ENCODE measurements around the gene TXLNA.

TXLNA gene

GRCh38 chr1:32208891-32209328 lies 29.4 kb downstream of the TXLNA start, which contains the start of gene DCDC2B:
TSS of gene DCDC2B (plus strand) at chr1:32209089. CDS start at chr1:32209094, 5 bp downstream.
- Histone ChIP-seq H3K36me3 (ENCODE audit: control insufficient read depth, low read length) (peaks cover 13% of the 10 kb centered on the region), H3K79me2 (ENCODE audit: control insufficient read depth, low read length) (peaks cover 10% of the 10 kb centered on the region), H3K9me2 (replicated peaks; ENCODE audit: control insufficient read depth, low read length) (no peaks in the 10 kb centered on the region), H3K9me3 (ENCODE audit: control insufficient read depth, insufficient read depth, low read length) (no peaks in the 10 kb centered on the region), H3K27ac (ENCODE audit: low read depth, low read length) (no peak within 1 kb of the TSS), H3K4me2 (ENCODE audit: low read length) (0 out of 2 replicates have a peak within 1 kb of the TSS, but pooled peaks have one; percentile 14), H3K4me1 (ENCODE audit: control insufficient read depth, low read length) (peaks cover 19% of the 10 kb centered on the region), H3K27me3 (ENCODE audit: control insufficient read depth, low read length) (no peaks in the 10 kb centered on the region), H3F3A (ENCODE audit: control insufficient read depth, insufficient read depth) (0 out of 2 replicates have a peak, but pooled peaks cover 4% of the 10 kb centered on the region), H3K4me3 (ENCODE audit: low read length) (no peak within 1 kb of the TSS), H4K20me1 (ENCODE audit: control insufficient read depth, insufficient read depth, low read depth, low read length) (no peaks in the 10 kb centered on the region)
- no peak for TF ChIP-seq CTCF (IDR thresholded peaks at IDR 0.05; ENCODE audit: low read depth, low read length, poor library complexity, severe bottlenecking)
- TF ChIP-seq EZH2phosphoT487 (IDR thresholded peaks at IDR 0.05; ENCODE audit: borderline replicate concordance, low read length): no peak

DNA sequence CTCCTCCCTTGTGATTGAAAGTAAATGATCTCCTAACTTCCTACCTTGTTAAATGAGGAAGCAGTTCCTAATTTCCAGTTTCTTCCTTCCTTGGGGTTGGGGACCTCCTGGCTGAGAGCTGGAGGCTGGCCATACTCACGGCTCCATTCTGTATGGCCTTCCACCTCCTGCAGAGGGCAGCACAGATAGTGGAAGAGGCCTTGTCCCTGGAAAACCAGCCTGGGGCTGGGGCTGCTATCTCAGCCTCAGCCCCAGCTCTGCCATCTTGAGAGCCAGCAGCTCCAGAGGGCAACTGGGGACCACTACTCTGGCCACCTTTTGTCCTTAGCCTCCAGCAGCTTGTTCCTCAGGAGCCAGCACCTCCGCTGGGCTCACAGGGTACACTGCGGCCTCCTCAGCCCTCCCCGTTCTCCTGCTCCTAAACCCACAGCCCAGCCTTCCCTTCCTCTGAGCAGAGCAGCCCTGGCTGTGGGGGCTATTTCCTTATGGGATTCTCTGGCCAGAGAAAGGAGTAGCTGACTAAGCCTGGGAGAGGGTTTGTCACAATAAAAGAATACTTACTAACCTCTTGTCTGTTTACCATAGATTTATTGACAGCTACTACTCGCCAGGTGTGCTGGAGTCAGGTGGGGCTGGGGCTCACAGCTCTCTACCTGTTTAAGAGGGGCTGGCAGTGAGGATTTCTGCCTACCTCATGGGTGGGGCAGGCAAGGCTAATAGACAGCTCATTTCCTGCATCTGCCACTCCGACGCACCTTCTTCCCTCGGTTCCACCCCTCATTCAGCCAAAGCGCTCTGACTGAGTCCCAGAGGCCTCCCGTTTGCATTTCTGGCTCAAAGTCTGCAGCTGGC lies 36.4 kb downstream of the TXLNA start:
- H3K36me3 ChIP-seq (ENCODE audit: control insufficient read depth, low read length): peaks cover 16% of the 10 kb centered on the region; the same call in 1 of the 2 replicates
- H3K4me3 ChIP-seq (ENCODE audit: low read length): no peak overlapping the region
- TF ChIP-seq CTCF (IDR thresholded peaks at IDR 0.05; ENCODE audit: low read depth, low read length, poor library complexity, severe bottlenecking): peak; percentile 89
- no peak for TF ChIP-seq EZH2phosphoT487 (IDR thresholded peaks at IDR 0.05; ENCODE audit: borderline replicate concordance, low read length)

DNA sequence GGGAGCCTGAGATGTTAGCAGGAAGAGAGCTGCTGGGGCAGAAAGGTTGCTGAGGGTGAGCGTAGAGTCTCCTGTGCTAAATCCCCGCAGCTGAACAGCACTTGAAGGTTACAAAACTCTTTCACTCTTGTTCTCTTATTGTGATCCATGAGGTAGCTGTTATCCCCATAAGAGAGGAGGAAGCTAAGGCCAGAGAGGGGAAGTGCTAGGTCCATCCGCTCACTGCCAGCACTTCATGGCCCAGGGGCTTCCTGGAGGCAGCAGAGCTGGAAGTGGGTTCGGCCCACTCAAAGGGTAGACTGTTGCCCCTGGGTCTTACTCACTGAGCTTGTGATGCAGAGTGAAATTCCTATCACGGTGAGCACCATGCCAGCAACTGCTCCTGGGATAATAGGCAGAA lies 37.1 kb downstream of the TXLNA start:
- Histone ChIP-seq H3K4me2 (ENCODE audit: low read length) (no peak overlapping the region), H3K9me2 (replicated peaks; ENCODE audit: control insufficient read depth, low read length) (no peaks in the 10 kb centered on the region), H3K4me1 (ENCODE audit: control insufficient read depth, low read length) (peaks cover 22% of the 10 kb centered on the region), H3F3A (ENCODE audit: control insufficient read depth, insufficient read depth) (0 out of 2 replicates have a peak, but pooled peaks cover 2% of the 10 kb centered on the region), H4K20me1 (ENCODE audit: control insufficient read depth, insufficient read depth, low read depth, low read length) (no peaks in the 10 kb centered on the region), H3K36me3 (ENCODE audit: control insufficient read depth, low read length) (peaks cover 16% of the 10 kb centered on the region; the same call in 1 of the 2 replicates), H3K27ac (ENCODE audit: low read depth, low read length) (no peak overlapping the region), H3K79me2 (ENCODE audit: control insufficient read depth, low read length) (peaks cover 9% of the 10 kb centered on the region), H3K9me3 (ENCODE audit: control insufficient read depth, insufficient read depth, low read length) (no peaks in the 10 kb centered on the region), H3K4me3 (ENCODE audit: low read length) (no peak overlapping the region), H3K27me3 (ENCODE audit: control insufficient read depth, low read length) (no peaks in the 10 kb centered on the region)
- TF ChIP-seq EZH2phosphoT487 (IDR thresholded peaks at IDR 0.05; ENCODE audit: borderline replicate concordance, low read length) (no peak), CTCF (IDR thresholded peaks at IDR 0.05; ENCODE audit: low read depth, low read length, poor library complexity, severe bottlenecking) (no peak)

More for the DNA sequence above, 36.4 kb downstream of the TXLNA start:
- Histone ChIP-seq H3K4me1 (ENCODE audit: control insufficient read depth, low read length) (peaks cover 15% of the 10 kb centered on the region), H3K9me3 (ENCODE audit: control insufficient read depth, insufficient read depth, low read length) (no peaks in the 10 kb centered on the region), H3K27me3 (ENCODE audit: control insufficient read depth, low read length) (no peaks in the 10 kb centered on the region), H3K9me2 (replicated peaks; ENCODE audit: control insufficient read depth, low read length) (no peaks in the 10 kb centered on the region), H3K79me2 (ENCODE audit: control insufficient read depth, low read length) (peaks cover 2% of the 10 kb centered on the region; the same call in 1 of the 2 replicates), H3K27ac (ENCODE audit: low read depth, low read length) (no peak overlapping the region), H3F3A (ENCODE audit: control insufficient read depth, insufficient read depth) (0 out of 2 replicates have a peak, but pooled peaks cover 2% of the 10 kb centered on the region), H3K4me2 (ENCODE audit: low read length) (no peak overlapping the region), H4K20me1 (ENCODE audit: control insufficient read depth, insufficient read depth, low read depth, low read length) (no peaks in the 10 kb centered on the region)

All from DOHH2 (cell line).